Astrocyte of the spinal cord (primary cell): ENCODE data around the gene RERE.
A peak's percentile ranks its signal among the peaks of the same experiment; 100 is the strongest.

Experiments
- DNase-seq: peaks from one replicate; pipeline ENCODE4 v3.0.0; 2011; ENCODE audit warnings: low read depth, low spot score
- H3K4me3 ChIP-seq: 2 replicates; pipeline ENCODE4 v1.5.1; 2011; ENCODE audit warnings: low read depth, mild to moderate bottlenecking, low read length, moderate library complexity
- CTCF ChIP-seq: IDR thresholded peaks from 2 replicates; pipeline ENCODE4 v1.5.1; 2012; ENCODE audit warnings: low read depth, mild to moderate bottlenecking, low read length, inconsistent platforms
- in situ Hi-C: cut with HindIII; loops from 2 replicates; pipeline ENCODE4 v1.10.0; 2017; ENCODE audit warnings: low sequenced_read_pairs

The RERE gene

GRCh38 chr1:8388732-8389562 is 428.5 kb downstream of the RERE start:
- H3K4me3 ChIP-seq = no peak overlapping the region
- no peak for DNase-seq
- in situ Hi-C loops = no loop called here
- TF ChIP-seq CTCF = no peak

GRCh38 chr1:8386247-8386646 is 431.2 kb downstream of the RERE start:
- no peak for DNase-seq
- no peak overlapping the region for H3K4me3 ChIP-seq
- in situ Hi-C loops = no loop called here
- no peak for TF ChIP-seq CTCF

- no peak for DNase-seq
- no peak for TF ChIP-seq CTCF
- H3K4me3 ChIP-seq = no peak overlapping the region
- in situ Hi-C loops = no loop called here
Measured at GRCh38 chr1:8384577-8384976, 432.9 kb downstream of the RERE start.

- TF ChIP-seq CTCF = no peak
- peak; percentile 19 for DNase-seq
- no peak overlapping the region for H3K4me3 ChIP-seq
- in situ Hi-C loops = no loop called here
Measured at GRCh38 chr1:8384088-8384487, 433.4 kb downstream of the RERE start.

GRCh38 chr1:8382608-8383505 is 434.6 kb downstream of the RERE start:
- no peak for TF ChIP-seq CTCF
- in situ Hi-C loops = no loop called here
- no peak for DNase-seq
- no peak overlapping the region for H3K4me3 ChIP-seq

- TF ChIP-seq CTCF = no peak
- peak; percentile 78 for DNase-seq
- H3K4me3 ChIP-seq = no peak overlapping the region
- in situ Hi-C loops = no loop called here
Measured at GRCh38 chr1:8382051-8382505, 435.4 kb downstream of the RERE start.
